KMS-11 (cell line): ENCODE results near the gene SCNM1.

Source experiments
- H2AFZ ChIP-seq: fragments of 200-600 bp; sonication (generic); 2 replicates; pipeline ENCODE4 v1.6.1; 2016; ENCODE audit warnings: antibody characterized with exemption, mixed run types, low read depth
- H3K27ac ChIP-seq: fragments of 200-600 bp; sonication (generic); 2 replicates; pipeline ENCODE4 v1.6.1; 2016; ENCODE audit warnings: mild to moderate bottlenecking, mixed run types
- H3K27me3 ChIP-seq: fragments of 200-600 bp; sonication (generic); 2 replicates; pipeline ENCODE4 v1.6.1; 2017; ENCODE audit warnings: mild to moderate bottlenecking, low read depth, mixed run types, moderate library complexity; ENCODE audit not compliant: insufficient read depth
- H3K36me3 ChIP-seq: fragments of 200-600 bp; sonication (generic); 2 replicates; pipeline ENCODE4 v1.6.1; 2017; ENCODE audit warnings: mild to moderate bottlenecking, mixed run types; ENCODE audit not compliant: insufficient read depth
- H3K4me1 ChIP-seq: fragments of 200-600 bp; sonication (generic); 2 replicates; pipeline ENCODE4 v1.6.1; 2016; ENCODE audit warnings: mild to moderate bottlenecking, low read depth, mixed run types; ENCODE audit not compliant: poor library complexity, severe bottlenecking
- H3K4me2 ChIP-seq: fragments of 200-600 bp; sonication (generic); 2 replicates; pipeline ENCODE4 v1.7.0; 2016; ENCODE audit warnings: mild to moderate bottlenecking, mixed run types
- H3K4me3 ChIP-seq: fragments of 200-600 bp; sonication (generic); IDR thresholded peaks from 2 replicates; pipeline ENCODE4 v1.6.1; 2017; ENCODE audit warnings: low read depth, low read length, mixed read lengths; ENCODE audit not compliant: insufficient read depth
- H3K79me2 ChIP-seq: fragments of 200-600 bp; sonication (generic); 2 replicates; pipeline ENCODE4 v1.6.1; 2016; ENCODE audit warnings: low read depth, mixed run types; ENCODE audit not compliant: insufficient read depth
- H3K9ac ChIP-seq: fragments of 200-600 bp; sonication (generic); 2 replicates; pipeline ENCODE4 v1.6.1; 2016; ENCODE audit warnings: mild to moderate bottlenecking, mixed run types
- H4K20me1 ChIP-seq: fragments of 200-600 bp; sonication (generic); 2 replicates; pipeline ENCODE4 v1.6.1; 2016; ENCODE audit warnings: mild to moderate bottlenecking, mixed run types; ENCODE audit not compliant: insufficient read depth
- CTCF ChIP-seq: fragments of 200-600 bp; sonication (generic); conservative IDR thresholded peaks from 2 replicates; pipeline ENCODE4 v1.6.1; 2017; ENCODE audit warnings: low read depth, mild to moderate bottlenecking, antibody characterized with exemption, low read length, moderate library complexity, mixed read lengths

Gene SCNM1

DNA sequence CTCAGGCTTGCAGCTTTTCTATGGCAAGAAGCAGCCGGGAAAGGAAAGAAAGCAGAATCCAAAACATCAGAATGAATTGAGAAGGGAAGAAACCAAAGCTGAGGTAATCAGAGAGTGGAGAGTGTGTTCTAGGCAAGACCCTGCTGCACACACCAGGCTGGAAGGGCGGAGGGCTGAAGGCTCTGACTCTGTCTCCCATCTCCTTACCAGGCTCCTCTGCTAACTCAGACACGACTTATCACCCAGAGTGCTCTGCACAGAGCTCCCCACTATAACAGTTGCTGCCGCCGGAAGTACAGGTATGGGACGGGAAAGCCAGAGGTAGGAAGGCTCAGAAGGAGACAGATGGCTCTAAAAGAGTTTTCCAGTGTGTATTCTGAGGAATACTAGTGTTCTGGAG is 1.2 kb downstream of the SCNM1 start:
- H3K36me3 ChIP-seq = peaks cover 7% of the 10 kb centered on the region; the same call in 1 of the 2 replicates
- H2AFZ ChIP-seq = no peak overlapping the region
- peaks cover 17% of the 10 kb centered on the region for H3K79me2 ChIP-seq
- no peak for TF ChIP-seq CTCF
- no peaks in the 10 kb centered on the region for H4K20me1 ChIP-seq
- no peaks in the 10 kb centered on the region for H3K27me3 ChIP-seq
- no peak overlapping the region for H3K27ac ChIP-seq
- peak overlapping the region; percentile 100 for H3K4me3 ChIP-seq
- H3K9ac ChIP-seq = peak overlapping the region; percentile 62; the same call in 1 of the 2 replicates
- peaks cover 24% of the 10 kb centered on the region for H3K4me1 ChIP-seq
- peak overlapping the region; percentile 84 for H3K4me2 ChIP-seq

DNA sequence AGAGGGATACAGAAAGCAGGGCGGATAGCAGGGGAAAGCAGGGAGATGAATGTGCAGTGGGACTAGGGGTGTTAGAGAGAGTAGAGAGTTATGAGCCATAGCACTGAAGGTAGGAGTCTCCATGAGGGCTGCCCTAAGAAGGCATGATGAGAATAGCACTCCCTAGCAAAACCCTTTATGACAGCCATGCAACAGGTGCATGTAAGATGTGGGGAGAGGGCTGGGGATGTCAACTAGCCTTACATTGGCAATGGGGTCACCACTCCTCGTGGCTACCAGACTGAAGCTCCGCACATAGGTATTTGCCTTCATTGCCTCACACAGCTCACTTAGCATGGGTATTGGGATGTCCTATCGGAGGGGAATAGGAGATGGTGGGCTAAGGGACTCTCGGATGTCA is 5.2 kb downstream of the SCNM1 start:
- Histone ChIP-seq H3K79me2 (peaks cover 15% of the 10 kb centered on the region), H3K4me3 (no peak overlapping the region), H4K20me1 (no peaks in the 10 kb centered on the region), H3K27me3 (no peaks in the 10 kb centered on the region), H3K27ac (no peak overlapping the region), H2AFZ (no peak overlapping the region), H3K4me2 (no peak overlapping the region), H3K4me1 (peaks cover 14% of the 10 kb centered on the region), H3K9ac (no peak overlapping the region), H3K36me3 (peaks cover 7% of the 10 kb centered on the region; the same call in 1 of the 2 replicates)
- TF ChIP-seq CTCF = no peak

DNA sequence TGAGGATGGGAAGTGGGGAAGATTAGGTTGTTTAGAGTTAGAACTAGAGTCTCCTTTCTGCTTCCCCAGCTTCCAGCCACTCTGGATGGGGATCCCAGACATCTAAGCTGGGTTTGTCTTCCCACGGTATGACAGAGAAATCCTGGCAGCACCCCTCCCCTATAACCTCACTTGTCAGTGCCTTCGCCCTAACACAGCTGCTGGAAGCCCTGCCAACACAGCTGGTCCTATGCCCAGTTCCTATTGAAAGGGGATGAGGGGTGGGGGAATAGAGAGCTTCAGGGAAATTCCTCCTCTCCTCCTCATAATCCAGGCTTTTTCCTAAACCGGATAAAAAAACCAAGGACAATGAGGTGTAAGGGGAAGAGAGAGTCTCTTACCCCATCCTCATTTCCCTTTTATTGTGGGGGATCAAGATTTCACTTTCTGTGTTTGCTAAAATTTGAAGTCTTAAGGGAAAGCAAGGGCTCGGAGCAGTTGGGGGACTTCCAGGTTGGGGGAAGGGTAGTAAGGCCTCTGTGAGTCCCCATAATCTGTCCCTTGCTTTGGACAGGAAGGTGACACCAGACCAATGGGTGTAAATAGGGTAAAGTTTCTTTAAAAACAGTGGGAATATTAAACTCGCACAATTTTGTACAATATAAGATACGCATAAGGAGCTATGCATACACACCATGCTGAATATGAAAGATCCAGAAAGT is 9.2 kb downstream of the SCNM1 start:
- Histone ChIP-seq H3K4me2 (no peak overlapping the region), H3K4me3 (no peak overlapping the region), H3K27ac (no peak overlapping the region), H3K27me3 (no peaks in the 10 kb centered on the region), H3K4me1 (no peaks in the 10 kb centered on the region), H3K79me2 (no peaks in the 10 kb centered on the region), H3K36me3 (peaks cover 9% of the 10 kb centered on the region; the same call in 1 of the 2 replicates), H4K20me1 (no peaks in the 10 kb centered on the region), H2AFZ (no peak overlapping the region), H3K9ac (no peak overlapping the region)
- no peak for TF ChIP-seq CTCF

- Histone ChIP-seq H3K27ac (no peak within 1 kb of the TSS), H3K4me3 (no peak within 1 kb of the TSS), H3K79me2 (no peaks in the 10 kb centered on the region), H3K4me2 (no peak within 1 kb of the TSS), H3K4me1 (no peaks in the 10 kb centered on the region), H2AFZ (no peak within 1 kb of the TSS), H4K20me1 (no peaks in the 10 kb centered on the region), H3K36me3 (peaks cover 9% of the 10 kb centered on the region; the same call in 1 of the 2 replicates), H3K9ac (no peak within 1 kb of the TSS), H3K27me3 (no peaks in the 10 kb centered on the region)
- TF ChIP-seq CTCF = peak; percentile 97
Observed at GRCh38 chr1:151175863-151176262, 9.9 kb downstream of the SCNM1 start, which contains the start of gene TMOD4. Gene TMOD4 (minus strand): TSS chr1:151175981. CDS start chr1:151174875, 1,106 bp downstream.
